Measurements from ENCODE around the gene SLC26A2.

Gene SLC26A2

DNA sequence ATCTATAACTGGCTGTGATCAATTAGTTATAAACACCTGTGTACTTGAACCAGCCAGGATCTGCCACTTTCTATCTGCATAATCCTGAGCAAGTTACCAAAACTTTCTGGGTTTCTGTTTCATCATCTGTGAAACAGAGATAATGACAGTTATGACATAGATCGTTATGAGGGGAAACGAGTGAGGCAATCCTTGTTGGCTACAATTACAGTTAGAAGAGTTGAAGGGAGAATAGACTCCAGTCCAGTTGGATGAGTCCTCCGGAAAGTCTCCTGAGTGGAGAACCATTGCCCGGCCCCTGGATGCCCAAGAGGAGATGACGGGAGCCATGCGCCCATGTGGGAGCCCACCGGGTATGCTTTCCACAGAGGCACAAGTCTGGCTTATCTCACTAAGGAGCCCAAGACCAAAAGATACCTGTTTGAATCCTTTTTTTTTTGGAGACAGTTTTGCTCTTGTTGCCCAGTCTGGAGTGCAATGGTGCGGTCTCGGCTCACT is 20.4 kb upstream of the SLC26A2 start:
- no peak overlapping the region for H4K8ac ChIP-seq (ENCODE audit: low read depth, low read length)
- H2AFZ ChIP-seq (ENCODE audit: low read length): no peak overlapping the region
- no peak overlapping the region for H3K27ac ChIP-seq (replicated peaks; ENCODE audit: low read length)
- no peaks in the 10 kb centered on the region for H3K9me3 ChIP-seq (replicated peaks in 1 of 2; ENCODE audit: control insufficient read depth in 2 of 2, insufficient read depth in 1 of 2, low read depth in 1 of 2, low read length in 2 of 2)
- no peak overlapping the region for H2BK120ac ChIP-seq (ENCODE audit: low read depth, low read length)
- no peak overlapping the region for H2AK5ac ChIP-seq (ENCODE audit: low read depth, low read length)
- DNase-seq (ENCODE audit: low spot score): no peak
- H3K9ac ChIP-seq (ENCODE audit: low read depth, low read length, poor library complexity): no peak overlapping the region
- H2BK12ac ChIP-seq (ENCODE audit: low read length): no peak overlapping the region
- H4K91ac ChIP-seq (ENCODE audit: low read depth, low read length, poor library complexity): no peak overlapping the region
- H3K23ac ChIP-seq (ENCODE audit: low read depth, low read length, poor library complexity): no peak overlapping the region
- H3K79me1 ChIP-seq (ENCODE audit: low read depth, low read length): no peaks in the 10 kb centered on the region
- no CpG with 5 or more reads among the region's 9 CpGs for WGBS, 2 donors (ENCODE audit: extremely low coverage in 2 of 2, insufficient read length in 2 of 2, insufficient replicate concordance in 1 of 2)
- H2BK5ac ChIP-seq (ENCODE audit: low read length): no peak overlapping the region
- no peaks in the 10 kb centered on the region for H3K36me3 ChIP-seq (replicated peaks in 1 of 2; ENCODE audit: control insufficient read depth in 2 of 2, insufficient read depth in 2 of 2, low read length in 2 of 2)
- H3K14ac ChIP-seq (ENCODE audit: low read length): no peak overlapping the region
- no peak overlapping the region for H3K4ac ChIP-seq (ENCODE audit: low read length)
- peaks cover 0 to 7% of the 10 kb centered on the region in 2 donors for H3K4me1 ChIP-seq (ENCODE audit: control insufficient read depth in 2 of 2, insufficient read depth in 1 of 2, low read depth in 1 of 2, low read length in 2 of 2)
- H3K4me2 ChIP-seq (ENCODE audit: insufficient read depth, low read length, poor library complexity, severe bottlenecking): no peak overlapping the region
- no peak overlapping the region for H2BK15ac ChIP-seq (ENCODE audit: low read length)
- peaks cover 0 to 60% (median 0%) of the 10 kb centered on the region in 3 experiments for H3K27me3 ChIP-seq (ENCODE audit: control insufficient read depth in 3 of 3, insufficient read depth in 3 of 3, low read depth in 1 of 3, low read length in 3 of 3)
- H3K18ac ChIP-seq (ENCODE audit: low read length): no peak overlapping the region
- H3K4me3 ChIP-seq (ENCODE audit: low read length in 2 of 2): no peak overlapping the region

- H3K9ac ChIP-seq (ENCODE audit: low read depth, low read length, poor library complexity): no peak overlapping the region
- H3K9me3 ChIP-seq (replicated peaks in 1 of 2; ENCODE audit: control insufficient read depth in 2 of 2, insufficient read depth in 1 of 2, low read depth in 1 of 2, low read length in 2 of 2): no peaks in the 10 kb centered on the region
- no peak overlapping the region for H3K4me2 ChIP-seq (ENCODE audit: insufficient read depth, low read length, poor library complexity, severe bottlenecking)
- no peak for DNase-seq (ENCODE audit: low spot score)
- H3K27ac ChIP-seq (replicated peaks; ENCODE audit: low read length): no peak overlapping the region
- no peak overlapping the region for H4K8ac ChIP-seq (ENCODE audit: low read depth, low read length)
- WGBS, 2 donors (ENCODE audit: extremely low coverage in 2 of 2, insufficient read length in 2 of 2, insufficient replicate concordance in 1 of 2): no CpG with 5 or more reads among the region's 5 CpGs
- H3K4ac ChIP-seq (ENCODE audit: low read length): no peak overlapping the region
- no peak overlapping the region for H3K4me3 ChIP-seq (ENCODE audit: low read length in 2 of 2)
- H4K91ac ChIP-seq (ENCODE audit: low read depth, low read length, poor library complexity): no peak overlapping the region
- H2BK15ac ChIP-seq (ENCODE audit: low read length): no peak overlapping the region
- no peaks in the 10 kb centered on the region for H3K79me1 ChIP-seq (ENCODE audit: low read depth, low read length)
- no peak overlapping the region for H3K14ac ChIP-seq (ENCODE audit: low read length)
- no peak overlapping the region for H2BK12ac ChIP-seq (ENCODE audit: low read length)
- peaks cover 0 to 55% (median 0%) of the 10 kb centered on the region in 3 experiments for H3K27me3 ChIP-seq (ENCODE audit: control insufficient read depth in 3 of 3, insufficient read depth in 3 of 3, low read depth in 1 of 3, low read length in 3 of 3)
- no peaks in the 10 kb centered on the region for H3K36me3 ChIP-seq (replicated peaks in 1 of 2; ENCODE audit: control insufficient read depth in 2 of 2, insufficient read depth in 2 of 2, low read length in 2 of 2)
- H2BK5ac ChIP-seq (ENCODE audit: low read length): no peak overlapping the region
- H3K18ac ChIP-seq (ENCODE audit: low read length): no peak overlapping the region
- H2BK120ac ChIP-seq (ENCODE audit: low read depth, low read length): no peak overlapping the region
- no peak overlapping the region for H2AFZ ChIP-seq (ENCODE audit: low read length)
- no peak overlapping the region for H2AK5ac ChIP-seq (ENCODE audit: low read depth, low read length)
- no peak overlapping the region for H3K23ac ChIP-seq (ENCODE audit: low read depth, low read length, poor library complexity)
- H3K4me1 ChIP-seq (ENCODE audit: control insufficient read depth in 2 of 2, insufficient read depth in 1 of 2, low read depth in 1 of 2, low read length in 2 of 2): peaks cover 0 to 7% of the 10 kb centered on the region in 2 donors
Observed at GRCh38 chr5:149940941-149941644, 19.5 kb upstream of the SLC26A2 start.

DNA sequence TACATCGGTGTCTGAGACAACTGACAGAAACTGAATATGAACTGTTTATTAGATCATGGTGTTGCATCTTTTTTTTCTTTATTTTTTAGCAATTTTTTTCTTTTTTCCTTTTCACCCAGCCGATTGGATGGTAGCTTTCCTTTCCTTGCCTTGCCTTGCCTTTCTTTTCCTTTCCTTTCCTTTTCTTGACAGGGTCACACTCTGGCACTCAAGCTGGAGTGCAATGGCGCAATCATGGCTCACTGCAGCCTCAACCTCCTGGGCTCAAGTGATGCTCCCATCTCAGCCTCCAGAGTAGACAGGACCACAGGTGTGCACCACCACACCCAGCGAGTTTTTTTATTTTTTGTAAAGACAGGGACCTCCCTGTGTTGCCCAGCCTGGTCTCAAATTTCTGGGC is 18.8 kb upstream of the SLC26A2 start:
- DNase-seq (ENCODE audit: low spot score): no peak
- peaks cover 0 to 48% (median 0%) of the 10 kb centered on the region in 3 experiments for H3K27me3 ChIP-seq (ENCODE audit: control insufficient read depth in 3 of 3, insufficient read depth in 3 of 3, low read depth in 1 of 3, low read length in 3 of 3)
- no peak overlapping the region for H2AFZ ChIP-seq (ENCODE audit: low read length)
- H3K23ac ChIP-seq (ENCODE audit: low read depth, low read length, poor library complexity): no peak overlapping the region
- H3K14ac ChIP-seq (ENCODE audit: low read length): no peak overlapping the region
- H2BK12ac ChIP-seq (ENCODE audit: low read length): no peak overlapping the region
- H3K36me3 ChIP-seq (replicated peaks in 1 of 2; ENCODE audit: control insufficient read depth in 2 of 2, insufficient read depth in 2 of 2, low read length in 2 of 2): no peaks in the 10 kb centered on the region
- H2BK15ac ChIP-seq (ENCODE audit: low read length): no peak overlapping the region
- H3K4me3 ChIP-seq (ENCODE audit: low read length in 2 of 2): no peak overlapping the region
- WGBS, 2 donors (ENCODE audit: extremely low coverage in 2 of 2, insufficient read length in 2 of 2, insufficient replicate concordance in 1 of 2): no CpG with 5 or more reads among the region's 4 CpGs
- no peak overlapping the region for H4K8ac ChIP-seq (ENCODE audit: low read depth, low read length)
- H3K79me1 ChIP-seq (ENCODE audit: low read depth, low read length): no peaks in the 10 kb centered on the region
- no peak overlapping the region for H4K91ac ChIP-seq (ENCODE audit: low read depth, low read length, poor library complexity)
- no peak overlapping the region for H3K4ac ChIP-seq (ENCODE audit: low read length)
- H2BK5ac ChIP-seq (ENCODE audit: low read length): no peak overlapping the region
- no peak overlapping the region for H2AK5ac ChIP-seq (ENCODE audit: low read depth, low read length)
- H3K18ac ChIP-seq (ENCODE audit: low read length): no peak overlapping the region
- no peak overlapping the region for H3K27ac ChIP-seq (replicated peaks; ENCODE audit: low read length)
- H3K4me2 ChIP-seq (ENCODE audit: insufficient read depth, low read length, poor library complexity, severe bottlenecking): no peak overlapping the region
- H3K9me3 ChIP-seq (replicated peaks in 1 of 2; ENCODE audit: control insufficient read depth in 2 of 2, insufficient read depth in 1 of 2, low read depth in 1 of 2, low read length in 2 of 2): no peaks in the 10 kb centered on the region
- H2BK120ac ChIP-seq (ENCODE audit: low read depth, low read length): no peak overlapping the region
- H3K9ac ChIP-seq (ENCODE audit: low read depth, low read length, poor library complexity): no peak overlapping the region
- H3K4me1 ChIP-seq (ENCODE audit: control insufficient read depth in 2 of 2, insufficient read depth in 1 of 2, low read depth in 1 of 2, low read length in 2 of 2): peaks cover 0 to 7% of the 10 kb centered on the region in 2 donors

DNA sequence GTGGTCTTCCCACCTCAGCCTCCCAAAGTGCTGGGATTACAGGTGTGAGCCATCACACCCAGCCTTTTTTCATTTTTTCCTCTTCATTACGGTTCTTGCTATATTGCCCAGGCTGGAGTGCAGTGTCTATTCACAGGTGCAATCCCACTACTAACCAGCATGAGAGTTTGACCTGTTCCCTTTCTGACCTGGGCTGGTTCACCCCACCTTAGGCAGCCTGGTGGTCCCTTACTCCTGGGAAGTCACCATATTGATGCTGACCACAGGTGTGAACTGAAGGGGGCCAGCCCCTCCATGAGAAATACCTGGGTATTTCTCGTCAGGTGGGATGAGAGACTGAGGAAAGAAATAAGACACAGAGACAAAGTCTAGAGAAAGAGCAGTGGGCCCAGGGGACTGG is 18.4 kb upstream of the SLC26A2 start:
- H3K4ac ChIP-seq (ENCODE audit: low read length): no peak overlapping the region
- H3K27ac ChIP-seq (replicated peaks; ENCODE audit: low read length): no peak overlapping the region
- no peaks in the 10 kb centered on the region for H3K9me3 ChIP-seq (replicated peaks in 1 of 2; ENCODE audit: control insufficient read depth in 2 of 2, insufficient read depth in 1 of 2, low read depth in 1 of 2, low read length in 2 of 2)
- H4K91ac ChIP-seq (ENCODE audit: low read depth, low read length, poor library complexity): no peak overlapping the region
- no peak overlapping the region for H3K4me2 ChIP-seq (ENCODE audit: insufficient read depth, low read length, poor library complexity, severe bottlenecking)
- H3K9ac ChIP-seq (ENCODE audit: low read depth, low read length, poor library complexity): no peak overlapping the region
- H2BK5ac ChIP-seq (ENCODE audit: low read length): no peak overlapping the region
- no peak overlapping the region for H2BK12ac ChIP-seq (ENCODE audit: low read length)
- H2BK15ac ChIP-seq (ENCODE audit: low read length): no peak overlapping the region
- no peak overlapping the region for H2BK120ac ChIP-seq (ENCODE audit: low read depth, low read length)
- no CpG with 5 or more reads among the region's 2 CpGs for WGBS, 2 donors (ENCODE audit: extremely low coverage in 2 of 2, insufficient read length in 2 of 2, insufficient replicate concordance in 1 of 2)
- H3K27me3 ChIP-seq (ENCODE audit: control insufficient read depth in 3 of 3, insufficient read depth in 3 of 3, low read depth in 1 of 3, low read length in 3 of 3): peaks cover 0 to 46% (median 0%) of the 10 kb centered on the region in 3 experiments
- H3K36me3 ChIP-seq (replicated peaks in 1 of 2; ENCODE audit: control insufficient read depth in 2 of 2, insufficient read depth in 2 of 2, low read length in 2 of 2): no peaks in the 10 kb centered on the region
- H3K4me3 ChIP-seq (ENCODE audit: low read length in 2 of 2): no peak overlapping the region
- H3K18ac ChIP-seq (ENCODE audit: low read length): no peak overlapping the region
- H3K23ac ChIP-seq (ENCODE audit: low read depth, low read length, poor library complexity): no peak overlapping the region
- no peak for DNase-seq (ENCODE audit: low spot score)
- no peak overlapping the region for H2AK5ac ChIP-seq (ENCODE audit: low read depth, low read length)
- H3K79me1 ChIP-seq (ENCODE audit: low read depth, low read length): no peaks in the 10 kb centered on the region
- no peak overlapping the region for H2AFZ ChIP-seq (ENCODE audit: low read length)
- H3K4me1 ChIP-seq (ENCODE audit: control insufficient read depth in 2 of 2, insufficient read depth in 1 of 2, low read depth in 1 of 2, low read length in 2 of 2): peaks cover 0 to 7% of the 10 kb centered on the region in 2 donors
- H3K14ac ChIP-seq (ENCODE audit: low read length): no peak overlapping the region
- no peak overlapping the region for H4K8ac ChIP-seq (ENCODE audit: low read depth, low read length)

All from neuronal stem cell (in vitro differentiated cells).